HG03135 (cell line): Measurements from ENCODE around the gene OVCA2.

Experiments used
- ATAC-seq: cut with Tn5 transposase; IDR thresholded peaks from one replicate; pipeline ENCODE4 v1.9.1; 2021; ENCODE audit warnings: mild to moderate bottlenecking, moderate library complexity; ENCODE audit not compliant: unreplicated experiment

Gene OVCA2

GRCh38 chr17:2082003-2082781 is 40.4 kb downstream of the OVCA2 start:
- ATAC-seq = no peak

GRCh38 chr17:2083613-2084035 is 41.8 kb downstream of the OVCA2 start:
- ATAC-seq = no peak

GRCh38 chr17:2084036-2084765 is 42.4 kb downstream of the OVCA2 start:
- no peak for ATAC-seq

- no peak for ATAC-seq
Measured at GRCh38 chr17:2084766-2085647, 43.2 kb downstream of the OVCA2 start.

- no peak for ATAC-seq
Measured at GRCh38 chr17:2085648-2085949, 43.8 kb downstream of the OVCA2 start.

- no peak for ATAC-seq
Measured at GRCh38 chr17:2086306-2086705, 44.5 kb downstream of the OVCA2 start.

- ATAC-seq = peak; percentile 41
Measured at GRCh38 chr17:2087597-2088211, 45.9 kb downstream of the OVCA2 start.

- ATAC-seq = peak; percentile 33
Measured at GRCh38 chr17:2089021-2089422, 47.2 kb downstream of the OVCA2 start.

- ATAC-seq = no peak
Measured at GRCh38 chr17:2090210-2090641, 48.4 kb downstream of the OVCA2 start.

- ATAC-seq = no peak
Measured at GRCh38 chr17:2090804-2091534, 49.1 kb downstream of the OVCA2 start.

- no peak for ATAC-seq
Measured at GRCh38 chr17:2092253-2092652, 50.4 kb downstream of the OVCA2 start.
